ENCODE results near the gene HIP1R.

- TF ChIP-seq GABPA (IDR thresholded peaks at IDR 0.05; ENCODE audit: low read depth) (peak; percentile 82), ELK1 (IDR thresholded peaks at IDR 0.05; ENCODE audit: low read depth, low read length) (peak; percentile 87), RFX5 (IDR thresholded peaks at IDR 0.05; ENCODE audit: low read depth, low read length) (no peak; the same call in 1 of the 2 replicates), USF2 (IDR thresholded peaks at IDR 0.05; ENCODE audit: borderline replicate concordance, low read depth, low read length) (peak; percentile 75), HDAC6 (IDR thresholded peaks at IDR 0.05; ENCODE audit: unreplicated experiment) (no peak), BCL3 (IDR thresholded peaks at IDR 0.05; ENCODE audit: borderline replicate concordance, insufficient read depth, low read depth, low read length, poor library complexity, severe bottlenecking) (no peak), CTCF (IDR thresholded peaks at IDR 0.05 in 2 of 3, conservative IDR thresholded peaks at IDR 0.05 in 1 of 3; ENCODE audit: control insufficient read depth in 2 of 3, extremely low read depth in 1 of 3, insufficient read depth in 1 of 3, low read depth in 3 of 3, low read length in 3 of 3) (no peak), YBX1 (IDR thresholded peaks at IDR 0.05) (no peak), BMI1 (IDR thresholded peaks at IDR 0.05; ENCODE audit: borderline replicate concordance) (no peak), POLR2A (IDR thresholded peaks at IDR 0.05; ENCODE audit: low read depth, low read length) (peak; percentile 93)
Measured at GRCh38 chr12:122895704-122896636, 60.7 kb downstream of the HIP1R start, which contains the start of gene VPS37B.

Data from GM12878 (cell line).